Esophagus muscularis mucosa (tissue), 4 donors: ENCODE measurements around the gene AP1M1.

Source experiments
- EP300 ChIP-seq: sonication (generic); formaldehyde crosslinking; IDR thresholded peaks from one replicate; pipeline ENCODE4 v1.6.1; 2017; ENCODE audit warnings: antibody characterized with exemption
- POLR2A ChIP-seq: fragments of 450-650 bp; IDR thresholded peaks from one replicate; pipeline ENCODE4 v1.6.1; 2017; ENCODE audit warnings: antibody characterized with exemption, moderate library complexity, mild to moderate bottlenecking, low read depth
- POLR2AphosphoS5 ChIP-seq, 2 donors: sonication (generic); formaldehyde crosslinking; IDR thresholded peaks; one replicate each; pipeline ENCODE4 v1.6.1; 2017; ENCODE audit warnings: antibody characterized with exemption in 2 of 2
- TF ChIP-seq, protein P1 (sequence below), 3 experiments: fragments of 200-600 bp in 2 of 3; fragments of 450-650 bp in 1 of 3; sonication (generic) in 2 of 3; IDR thresholded peaks; one replicate each; pipeline ENCODE4 v1.5.1; 2017 to 2019; ENCODE audit warnings: antibody characterized with exemption in 3 of 3, mild to moderate bottlenecking in 2 of 3, moderate library complexity in 1 of 3

DNA sequence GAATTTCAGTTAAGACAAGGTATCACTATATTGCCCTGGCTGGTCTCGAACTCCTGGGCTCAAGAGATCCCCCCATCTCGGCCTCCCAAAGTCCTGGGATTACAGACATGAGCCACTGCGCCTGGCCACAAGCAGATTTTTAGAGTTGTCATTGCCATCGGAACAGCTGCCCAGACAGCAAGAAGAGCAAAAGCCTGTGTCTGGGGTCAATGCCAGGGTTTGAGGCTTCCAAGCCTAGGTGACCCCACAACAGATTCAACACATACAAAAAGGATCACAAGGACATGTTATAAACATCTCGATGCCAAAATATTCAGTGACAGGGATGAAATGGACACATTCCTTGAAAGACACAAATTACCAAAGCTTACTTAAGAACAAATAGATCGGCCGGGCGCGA lies 86.8 kb downstream of the AP1M1 start:
- TF ChIP-seq POLR2A (no peak), EP300 (no peak), POLR2AphosphoS5 (IDR thresholded peaks at IDR 0.05) (no peak)
- TF ChIP-seq, protein P1, sequence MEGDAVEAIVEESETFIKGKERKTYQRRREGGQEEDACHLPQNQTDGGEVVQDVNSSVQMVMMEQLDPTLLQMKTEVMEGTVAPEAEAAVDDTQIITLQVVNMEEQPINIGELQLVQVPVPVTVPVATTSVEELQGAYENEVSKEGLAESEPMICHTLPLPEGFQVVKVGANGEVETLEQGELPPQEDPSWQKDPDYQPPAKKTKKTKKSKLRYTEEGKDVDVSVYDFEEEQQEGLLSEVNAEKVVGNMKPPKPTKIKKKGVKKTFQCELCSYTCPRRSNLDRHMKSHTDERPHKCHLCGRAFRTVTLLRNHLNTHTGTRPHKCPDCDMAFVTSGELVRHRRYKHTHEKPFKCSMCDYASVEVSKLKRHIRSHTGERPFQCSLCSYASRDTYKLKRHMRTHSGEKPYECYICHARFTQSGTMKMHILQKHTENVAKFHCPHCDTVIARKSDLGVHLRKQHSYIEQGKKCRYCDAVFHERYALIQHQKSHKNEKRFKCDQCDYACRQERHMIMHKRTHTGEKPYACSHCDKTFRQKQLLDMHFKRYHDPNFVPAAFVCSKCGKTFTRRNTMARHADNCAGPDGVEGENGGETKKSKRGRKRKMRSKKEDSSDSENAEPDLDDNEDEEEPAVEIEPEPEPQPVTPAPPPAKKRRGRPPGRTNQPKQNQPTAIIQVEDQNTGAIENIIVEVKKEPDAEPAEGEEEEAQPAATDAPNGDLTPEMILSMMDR (IDR thresholded peaks at IDR 0.05), result no peak
